ENCODE data around the gene LSMEM2.
A peak's percentile ranks its signal among the peaks of the same experiment; 100 is the strongest.
"Not testable (repeated sequence)": the region's sequence is repeated elsewhere in the genome, so short reads cannot be mapped to it uniquely, and the experiment has no call there.

The LSMEM2 gene

GRCh38 chr3:50278123-50278879, 586 bp upstream of the LSMEM2 start:
- DNase-seq (ENCODE audit: low read depth): no peak

GRCh38 chr3:50279255-50280016, 549 bp downstream of the LSMEM2 start:
- DNase-seq (ENCODE audit: low read depth): no peak

GRCh38 chr3:50284121-50284520, 5.2 kb downstream of the LSMEM2 start:
- not testable (repeated sequence) for DNase-seq (ENCODE audit: low read depth)

GRCh38 chr3:50286322-50287227, 7.7 kb downstream of the LSMEM2 start:
- no peak for DNase-seq (ENCODE audit: low read depth)

- no peak for DNase-seq (ENCODE audit: low read depth)
Measured at GRCh38 chr3:50287262-50287661, 8.4 kb downstream of the LSMEM2 start.

GRCh38 chr3:50288387-50289007, 9.6 kb downstream of the LSMEM2 start:
- DNase-seq (ENCODE audit: low read depth): no peak

GRCh38 chr3:50289130-50289529, 10.2 kb downstream of the LSMEM2 start:
- DNase-seq (ENCODE audit: low read depth): no peak

GRCh38 chr3:50290161-50290641, 11.3 kb downstream of the LSMEM2 start:
- no peak for DNase-seq (ENCODE audit: low read depth)

GRCh38 chr3:50292159-50293078, 13.5 kb downstream of the LSMEM2 start, which contains the start of gene IFRD2:
Gene IFRD2 (minus strand): TSS chr3:50292429. CDS start chr3:50292274, 155 bp downstream.
- DNase-seq (ENCODE audit: low read depth): peak; percentile 95

- DNase-seq (ENCODE audit: low read depth): no peak
Measured at GRCh38 chr3:50293079-50293801, 14.4 kb downstream of the LSMEM2 start.

- DNase-seq (ENCODE audit: low read depth): no peak
Measured at GRCh38 chr3:50294089-50294488, 15.2 kb downstream of the LSMEM2 start.

GRCh38 chr3:50294492-50295403, 15.9 kb downstream of the LSMEM2 start:
- DNase-seq (ENCODE audit: low read depth): no peak

- no peak for DNase-seq (ENCODE audit: low read depth)
Measured at GRCh38 chr3:50295553-50296431, 16.9 kb downstream of the LSMEM2 start.

GRCh38 chr3:50296721-50297383, 18.0 kb downstream of the LSMEM2 start:
- DNase-seq (ENCODE audit: low read depth): no peak

- DNase-seq (ENCODE audit: low read depth): no peak
Measured at GRCh38 chr3:50297384-50297775, 18.5 kb downstream of the LSMEM2 start.

GRCh38 chr3:50297896-50298725, 19.2 kb downstream of the LSMEM2 start:
- DNase-seq (ENCODE audit: low read depth): no peak

Measured in T-helper 22 cell (primary cell).